ENCODE data around the gene DOCK8.

The DOCK8 gene

GRCh38 chr9:316382-316965, 101.8 kb downstream of the DOCK8 start:
- DNase-seq, result no peak

DNA sequence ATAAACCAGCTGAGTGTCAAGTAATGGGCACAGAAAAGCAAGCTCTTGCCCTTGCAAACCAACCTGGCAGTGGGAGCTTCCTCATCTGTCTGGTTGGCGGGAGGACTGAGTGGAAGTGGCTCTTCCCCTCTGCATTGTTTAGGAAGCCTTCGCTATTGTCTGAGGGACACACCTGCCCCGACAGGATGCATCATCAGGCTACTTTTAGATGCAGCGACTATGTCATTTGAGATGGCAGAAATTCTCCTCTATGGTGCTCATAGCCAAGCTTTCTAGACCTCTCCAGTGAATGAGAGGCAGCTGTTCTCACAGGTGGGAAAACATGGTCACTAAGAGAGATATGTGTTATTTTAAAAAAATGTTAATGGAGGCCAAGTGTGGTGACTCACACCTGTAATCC, 104.0 kb downstream of the DOCK8 start:
- no peak for DNase-seq

- no peak for DNase-seq
Measured at GRCh38 chr9:324971-325370, 110.3 kb downstream of the DOCK8 start.

DNA sequence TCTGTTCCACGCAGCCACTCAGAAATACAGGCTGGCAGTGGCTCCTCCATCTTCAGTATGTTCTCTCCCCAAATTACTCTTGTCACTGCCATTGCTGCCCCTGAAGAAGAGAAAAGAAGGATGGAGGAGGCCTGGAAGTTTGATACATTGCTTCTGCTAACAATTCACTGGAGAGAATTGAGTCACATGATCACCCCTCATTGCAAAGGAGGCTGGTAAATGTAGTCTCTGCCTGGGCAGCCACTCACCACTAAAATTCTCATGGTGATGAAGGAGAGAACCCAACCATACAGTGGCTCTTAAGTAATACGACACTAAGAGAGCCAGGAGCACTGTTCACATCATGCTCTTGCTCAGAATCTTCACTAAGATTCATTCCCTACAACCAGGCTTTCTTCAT, 112.0 kb downstream of the DOCK8 start:
- no peak for DNase-seq

- no peak for DNase-seq
Measured at GRCh38 chr9:328453-328852, 113.8 kb downstream of the DOCK8 start.

GRCh38 chr9:331197-331596, 116.5 kb downstream of the DOCK8 start:
- no peak for DNase-seq

GRCh38 chr9:335373-335772, 120.7 kb downstream of the DOCK8 start:
- no peak for DNase-seq

GRCh38 chr9:336039-336438, 121.4 kb downstream of the DOCK8 start:
- no peak for DNase-seq

- DNase-seq, result no peak
Measured at GRCh38 chr9:338602-339001, 123.9 kb downstream of the DOCK8 start.

- no peak for DNase-seq
Measured at GRCh38 chr9:341634-342421, 127.2 kb downstream of the DOCK8 start.

- DNase-seq, result no peak
Measured at GRCh38 chr9:343773-344172, 129.1 kb downstream of the DOCK8 start.

GRCh38 chr9:346111-346571, 131.5 kb downstream of the DOCK8 start:
- no peak for DNase-seq

DNA sequence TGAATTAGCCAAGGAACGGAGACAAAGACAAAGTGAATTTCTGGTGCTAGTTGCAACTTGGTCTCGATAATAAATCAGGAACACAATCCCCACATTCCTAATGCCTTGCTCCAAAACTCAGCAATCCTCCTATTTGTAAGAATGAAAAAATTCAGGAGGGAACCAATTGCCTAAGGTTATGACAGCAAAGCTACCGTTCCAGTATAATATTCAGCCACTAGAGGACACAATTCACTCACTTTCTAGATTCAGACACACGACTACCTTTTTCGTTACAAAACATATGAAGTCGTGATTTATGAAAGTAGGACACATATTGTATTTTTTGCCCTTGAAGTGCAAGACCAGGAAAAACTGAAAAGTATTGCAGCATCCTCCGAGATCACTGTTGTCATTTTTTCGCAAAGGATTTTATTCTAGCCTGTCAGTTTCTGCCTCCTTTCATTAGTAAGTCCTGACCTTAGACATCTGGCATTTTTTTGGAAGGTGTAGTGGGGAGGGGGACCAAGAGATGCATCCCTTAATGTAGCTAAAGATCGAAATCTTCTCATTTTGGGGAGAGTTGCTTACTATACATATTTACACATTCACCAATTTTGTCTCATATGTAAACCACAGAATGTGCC, 133.1 kb downstream of the DOCK8 start:
- no peak for DNase-seq

- no peak for DNase-seq
Measured at GRCh38 chr9:350384-350783, 135.7 kb downstream of the DOCK8 start.

- DNase-seq, result no peak
Measured at GRCh38 chr9:351916-352315, 137.3 kb downstream of the DOCK8 start.

- no peak for DNase-seq
Measured at GRCh38 chr9:353077-353476, 138.4 kb downstream of the DOCK8 start.

GRCh38 chr9:354453-354852, 139.8 kb downstream of the DOCK8 start:
- DNase-seq, result no peak

DNA sequence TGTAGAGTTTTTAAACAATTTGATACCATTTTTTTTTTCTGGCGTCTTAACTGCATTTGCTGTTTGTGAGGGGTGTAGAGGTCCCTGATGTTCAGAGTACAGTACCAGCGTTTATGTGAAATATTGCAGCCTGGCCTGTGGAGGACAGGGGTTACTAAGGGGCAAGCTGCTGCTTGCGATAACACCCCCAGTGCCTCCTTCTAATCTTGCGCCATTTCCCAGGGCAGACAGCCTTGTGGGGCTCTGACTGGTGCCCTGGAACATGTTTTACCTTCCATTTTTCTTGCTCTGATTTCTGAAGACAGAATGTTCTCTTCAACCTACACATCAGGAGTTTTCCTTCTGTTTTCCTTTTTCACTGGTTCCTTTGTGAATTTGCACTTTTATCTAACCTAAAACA, 142.9 kb downstream of the DOCK8 start:
- no peak for DNase-seq

DNA sequence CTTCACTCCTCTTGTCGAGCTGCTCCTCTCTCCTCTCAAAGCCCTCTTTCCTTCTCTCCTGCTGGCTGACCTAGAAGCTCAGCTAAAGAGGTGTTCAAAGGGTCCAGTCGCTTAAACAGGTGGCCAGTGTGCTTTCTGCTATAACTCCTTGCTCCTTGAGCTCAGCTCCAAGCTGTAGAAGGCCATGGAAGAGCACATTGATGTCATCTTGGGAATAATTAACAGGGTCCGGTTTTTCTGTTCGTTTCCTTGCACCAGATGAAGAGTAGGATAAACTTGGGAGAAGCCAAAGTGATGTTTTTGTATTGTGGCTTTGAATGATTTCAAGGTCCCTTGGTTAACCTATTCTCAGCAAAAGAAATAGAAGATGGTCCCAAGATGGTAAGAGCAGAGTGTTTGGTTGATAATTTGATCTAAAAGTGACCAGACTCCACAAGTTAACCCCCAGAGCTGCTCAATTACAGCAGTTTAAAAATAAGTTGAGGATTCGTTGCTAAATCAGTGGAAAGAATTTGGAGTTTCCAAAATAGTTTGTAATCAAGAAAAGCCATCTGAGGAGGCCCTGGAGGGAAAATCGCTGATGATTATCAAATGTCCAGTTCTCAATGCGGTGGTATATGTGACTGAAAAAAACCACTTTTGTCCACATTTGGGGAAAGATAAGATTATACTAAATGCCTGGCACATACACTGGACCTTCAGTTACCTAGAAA, 148.1 kb downstream of the DOCK8 start:
- DNase-seq, result no peak

DNA sequence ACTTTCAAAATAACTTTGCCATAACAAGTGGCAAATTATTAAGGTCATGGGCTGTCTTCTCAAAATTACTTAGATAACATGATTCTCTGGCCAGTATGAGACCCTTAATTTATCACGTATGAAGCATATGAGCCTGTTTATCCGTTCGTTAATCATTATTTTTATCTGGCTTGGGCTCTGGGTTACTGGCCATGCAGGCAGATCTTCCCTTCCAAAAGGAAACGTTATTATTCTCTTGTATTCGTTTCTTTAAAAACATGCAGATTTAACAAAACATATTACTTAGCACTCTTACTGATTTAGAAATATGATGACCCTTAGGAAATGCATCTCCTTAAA, 148.6 kb downstream of the DOCK8 start:
- no peak for DNase-seq

- DNase-seq, result no peak
Measured at GRCh38 chr9:365436-365835, 150.8 kb downstream of the DOCK8 start.

DNA sequence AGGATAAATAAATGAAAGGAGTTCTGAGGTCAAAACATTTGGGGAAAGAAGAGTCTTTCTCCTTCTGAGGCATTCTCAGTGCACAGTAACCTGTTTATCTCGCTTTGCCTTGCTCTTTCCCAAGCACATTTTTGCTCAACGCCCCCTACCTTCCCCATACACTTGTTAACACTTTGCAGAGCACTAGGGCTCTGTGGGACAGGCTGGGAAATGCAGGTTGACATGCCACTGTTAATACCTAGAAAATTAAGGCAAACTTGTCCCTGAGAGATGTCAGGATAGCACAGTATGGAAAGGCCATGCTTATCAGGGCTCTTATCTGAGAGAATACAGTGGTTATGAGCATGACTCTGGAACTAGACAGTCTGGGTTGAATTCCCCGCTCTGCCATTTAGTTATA, 152.0 kb downstream of the DOCK8 start:
- no peak for DNase-seq

- no peak for DNase-seq
Measured at GRCh38 chr9:370086-370485, 155.4 kb downstream of the DOCK8 start.

GRCh38 chr9:371349-371748, 156.7 kb downstream of the DOCK8 start:
- no peak for DNase-seq

All from activated CD4-positive, alpha-beta T cell treated with anti-CD3 and anti-CD28 coated beads, Interleukin-2, amount 50 U/mL, for 48 hours (primary cell).